BLaER1 (cell line): Measurements from ENCODE around the gene DISP3.

ENCODE experiments used
- H3K27ac ChIP-seq: shearing (Covaris generic); formaldehyde crosslinking; 2 replicates; pipeline ENCODE4 v1.8.1; 2022
- H3K27me3 ChIP-seq: shearing (Covaris generic); formaldehyde crosslinking; 2 replicates; pipeline ENCODE4 v1.8.1; 2022
- H3K36me3 ChIP-seq: shearing (Covaris generic); formaldehyde crosslinking; 2 replicates; pipeline ENCODE4 v1.8.1; 2022
- H3K4me1 ChIP-seq: shearing (Covaris generic); formaldehyde crosslinking; 2 replicates; pipeline ENCODE4 v1.8.1; 2022
- H3K4me2 ChIP-seq: shearing (Covaris generic); formaldehyde crosslinking; 2 replicates; pipeline ENCODE4 v1.8.1; 2022
- H3K4me3 ChIP-seq: shearing (Covaris generic); formaldehyde crosslinking; 2 replicates; pipeline ENCODE4 v1.8.1; 2022
- H3K9ac ChIP-seq: shearing (Covaris generic); formaldehyde crosslinking; 2 replicates; pipeline ENCODE4 v1.8.1; 2022
- H3K9me3 ChIP-seq: shearing (Covaris generic); formaldehyde crosslinking; 2 replicates; pipeline ENCODE4 v1.8.1; 2022
- H4K20me1 ChIP-seq: shearing (Covaris generic); formaldehyde crosslinking; 2 replicates; pipeline ENCODE4 v1.8.1; 2022
- Cebpa-rat ChIP-seq: shearing (Covaris generic); IDR thresholded peaks from 2 replicates; pipeline ENCODE4 v1.8.1; 2022

DISP3 gene

GRCh38 chr1:11478571-11479374 is at the start of gene DISP3:
Gene DISP3 (plus strand): TSS chr1:11479155. CDS start chr1:11500993, 21,838 bp downstream.
- H3K9me3 ChIP-seq: no peaks in the 10 kb centered on the region
- peaks cover 18% of the 10 kb centered on the region for H3K4me1 ChIP-seq
- TF ChIP-seq Cebpa-rat: no peak
- peaks cover 50% of the 10 kb centered on the region for H4K20me1 ChIP-seq
- H3K36me3 ChIP-seq: no peaks in the 10 kb centered on the region
- H3K27me3 ChIP-seq: peaks cover 33% of the 10 kb centered on the region; the same call in 1 of the 2 replicates
- peak within 1 kb of the TSS; percentile 80 for H3K4me3 ChIP-seq
- peak within 1 kb of the TSS; percentile 99 for H3K4me2 ChIP-seq
- H3K9ac ChIP-seq: peak within 1 kb of the TSS; percentile 99
- peak within 1 kb of the TSS; percentile 100 for H3K27ac ChIP-seq

GRCh38 chr1:11429226-11429625 is 49.7 kb upstream of the DISP3 start:
- peaks cover 13% of the 10 kb centered on the region for H3K4me1 ChIP-seq
- no peak overlapping the region for H3K4me2 ChIP-seq
- H3K27me3 ChIP-seq: no peaks in the 10 kb centered on the region
- H4K20me1 ChIP-seq: no peaks in the 10 kb centered on the region
- no peaks in the 10 kb centered on the region for H3K36me3 ChIP-seq
- H3K9ac ChIP-seq: no peak overlapping the region
- no peak overlapping the region for H3K4me3 ChIP-seq
- H3K27ac ChIP-seq: no peak overlapping the region
- no peaks in the 10 kb centered on the region for H3K9me3 ChIP-seq
- TF ChIP-seq Cebpa-rat: no peak

GRCh38 chr1:11429935-11430334 is 49.0 kb upstream of the DISP3 start:
- H4K20me1 ChIP-seq: no peaks in the 10 kb centered on the region
- H3K4me3 ChIP-seq: no peak overlapping the region
- TF ChIP-seq Cebpa-rat: no peak
- no peaks in the 10 kb centered on the region for H3K27me3 ChIP-seq
- no peak overlapping the region for H3K27ac ChIP-seq
- no peaks in the 10 kb centered on the region for H3K9me3 ChIP-seq
- peaks cover 20% of the 10 kb centered on the region for H3K4me1 ChIP-seq
- H3K4me2 ChIP-seq: no peak overlapping the region
- H3K36me3 ChIP-seq: no peaks in the 10 kb centered on the region
- no peak overlapping the region for H3K9ac ChIP-seq

- peaks cover 25% of the 10 kb centered on the region for H3K4me1 ChIP-seq
- H3K4me2 ChIP-seq: no peak overlapping the region
- H4K20me1 ChIP-seq: no peaks in the 10 kb centered on the region
- no peak for TF ChIP-seq Cebpa-rat
- no peak overlapping the region for H3K4me3 ChIP-seq
- no peaks in the 10 kb centered on the region for H3K36me3 ChIP-seq
- no peak overlapping the region for H3K9ac ChIP-seq
- no peaks in the 10 kb centered on the region for H3K9me3 ChIP-seq
- H3K27me3 ChIP-seq: no peaks in the 10 kb centered on the region
- no peak overlapping the region for H3K27ac ChIP-seq
Measured at GRCh38 chr1:11431941-11432507, 46.9 kb upstream of the DISP3 start.

GRCh38 chr1:11432526-11432925 is 46.4 kb upstream of the DISP3 start:
- no peaks in the 10 kb centered on the region for H3K27me3 ChIP-seq

GRCh38 chr1:11434501-11434900 is 44.5 kb upstream of the DISP3 start:
- TF ChIP-seq Cebpa-rat: no peak
- Histone ChIP-seq H3K27ac (no peak overlapping the region), H3K4me1 (peaks cover 18% of the 10 kb centered on the region), H3K36me3 (no peaks in the 10 kb centered on the region), H3K27me3 (no peaks in the 10 kb centered on the region), H3K4me2 (peak overlapping the region; percentile 52), H3K4me3 (no peak overlapping the region), H3K9ac (no peak overlapping the region), H4K20me1 (no peaks in the 10 kb centered on the region), H3K9me3 (no peaks in the 10 kb centered on the region)

More at GRCh38 chr1:11432526-11432925, 46.4 kb upstream of the DISP3 start:
- Histone ChIP-seq H3K9ac (no peak overlapping the region), H3K9me3 (no peaks in the 10 kb centered on the region), H3K4me2 (no peak overlapping the region), H4K20me1 (no peaks in the 10 kb centered on the region), H3K4me1 (peaks cover 20% of the 10 kb centered on the region), H3K36me3 (no peaks in the 10 kb centered on the region), H3K4me3 (no peak overlapping the region), H3K27ac (no peak overlapping the region)
- no peak for TF ChIP-seq Cebpa-rat

- Histone ChIP-seq H4K20me1 (no peaks in the 10 kb centered on the region), H3K4me1 (peaks cover 18% of the 10 kb centered on the region), H3K27ac (no peak overlapping the region), H3K9me3 (no peaks in the 10 kb centered on the region), H3K9ac (no peak overlapping the region), H3K4me3 (no peak overlapping the region), H3K4me2 (peak overlapping the region; percentile 52), H3K27me3 (no peaks in the 10 kb centered on the region), H3K36me3 (no peaks in the 10 kb centered on the region)
- TF ChIP-seq Cebpa-rat: no peak
Measured at GRCh38 chr1:11434926-11435325, 44.0 kb upstream of the DISP3 start.

GRCh38 chr1:11438996-11439395 is 40.0 kb upstream of the DISP3 start:
- Histone ChIP-seq H3K27ac (no peak overlapping the region), H3K9me3 (no peaks in the 10 kb centered on the region), H3K9ac (no peak overlapping the region), H3K4me2 (no peak overlapping the region), H3K4me3 (no peak overlapping the region), H4K20me1 (no peaks in the 10 kb centered on the region), H3K36me3 (no peaks in the 10 kb centered on the region), H3K27me3 (no peaks in the 10 kb centered on the region), H3K4me1 (peaks cover 17% of the 10 kb centered on the region)
- no peak for TF ChIP-seq Cebpa-rat

- Histone ChIP-seq H3K4me2 (no peak overlapping the region), H3K36me3 (no peaks in the 10 kb centered on the region), H3K9me3 (no peaks in the 10 kb centered on the region), H3K4me1 (no peaks in the 10 kb centered on the region), H3K27ac (no peak overlapping the region), H3K9ac (no peak overlapping the region), H3K4me3 (no peak overlapping the region), H4K20me1 (no peaks in the 10 kb centered on the region), H3K27me3 (no peaks in the 10 kb centered on the region)
- TF ChIP-seq Cebpa-rat: no peak
Measured at GRCh38 chr1:11441211-11441952, 37.6 kb upstream of the DISP3 start.

- Histone ChIP-seq H3K27ac (no peak overlapping the region), H3K4me2 (no peak overlapping the region), H3K4me3 (no peak overlapping the region), H3K4me1 (no peaks in the 10 kb centered on the region), H3K9me3 (no peaks in the 10 kb centered on the region), H3K9ac (no peak overlapping the region), H3K27me3 (no peaks in the 10 kb centered on the region), H3K36me3 (no peaks in the 10 kb centered on the region), H4K20me1 (no peaks in the 10 kb centered on the region)
- TF ChIP-seq Cebpa-rat: no peak
Measured at GRCh38 chr1:11443043-11443442, 35.9 kb upstream of the DISP3 start.
